GM23338 (cell line): ENCODE data around the gene MAN2A2. TPM values are rescaled to one million over a fixed set of nuclear protein-coding genes. Genes with fewer than 3 reads are reported as not detected.

ENCODE experiments used
- ATAC-seq: fragments of 200-7000 bp; cut with Tn5 transposase; 3 replicates; pipeline ENCODE4 v1.9.1; 2020
- DNase-seq: peaks from one replicate; pipeline ENCODE4 v3.0.0-alpha.2; 2015; ENCODE audit warnings: low spot score
- H2AFZ ChIP-seq: fragments of 200-600 bp; sonication (generic); 2 replicates; pipeline ENCODE4 v1.8.0; 2016; ENCODE audit warnings: antibody characterized with exemption, mild to moderate bottlenecking, moderate library complexity
- H3F3A ChIP-seq: fragments of 200-600 bp; sonication (generic); replicated peaks from 2 replicates; pipeline ENCODE4 v1.8.0; 2017; ENCODE audit warnings: antibody characterized with exemption, mixed run types, low read depth
- H3K27ac ChIP-seq: fragments of 200-600 bp; sonication (generic); 2 replicates; pipeline ENCODE4 v1.6.1; 2016; ENCODE audit warnings: low read depth
- H3K27me3 ChIP-seq: fragments of 200-600 bp; sonication (generic); 2 replicates; pipeline ENCODE4 v1.8.0; 2016; ENCODE audit warnings: mild to moderate bottlenecking, mixed run types, moderate library complexity; ENCODE audit not compliant: insufficient read depth
- H3K36me3 ChIP-seq: fragments of 200-600 bp; sonication (generic); 2 replicates; pipeline ENCODE4 v1.8.0; 2016; ENCODE audit warnings: mild to moderate bottlenecking; ENCODE audit not compliant: insufficient read depth
- H3K4me1 ChIP-seq: fragments of 200-600 bp; sonication (generic); 2 replicates; pipeline ENCODE4 v1.8.0; 2016; ENCODE audit warnings: mild to moderate bottlenecking, moderate library complexity; ENCODE audit not compliant: insufficient read depth
- H3K4me2 ChIP-seq: fragments of 200-600 bp; sonication (generic); 2 replicates; pipeline ENCODE4 v1.7.1; 2017; ENCODE audit warnings: mixed run types
- H3K4me3 ChIP-seq: fragments of 200-600 bp; sonication (generic); 2 replicates; pipeline ENCODE4 v1.6.1; 2016; ENCODE audit warnings: mixed run types
- H3K79me2 ChIP-seq: fragments of 200-600 bp; sonication (generic); replicated peaks from 2 replicates; pipeline ENCODE4 v1.8.0; 2017; ENCODE audit warnings: mild to moderate bottlenecking; ENCODE audit not compliant: insufficient read depth
- H3K9me2 ChIP-seq: fragments of 200-600 bp; sonication (generic); 2 replicates; pipeline ENCODE4 v1.8.0; 2017; ENCODE audit not compliant: insufficient read depth
- H4K20me1 ChIP-seq: fragments of 200-600 bp; sonication (generic); replicated peaks from 2 replicates; pipeline ENCODE4 v1.8.0; 2017; ENCODE audit warnings: mild to moderate bottlenecking; ENCODE audit not compliant: insufficient read depth
- H3K27ac Mint-ChIP-seq: 2 replicates; pipeline ENCODE4 v1.8.0; 2020; ENCODE audit warnings: inconsistent platforms, mild to moderate bottlenecking, moderate library complexity, mixed read lengths
- H3K27me3 Mint-ChIP-seq: 3 replicates; pipeline ENCODE4 v1.8.0; 2022; ENCODE audit warnings: low read depth, mild to moderate bottlenecking, moderate library complexity, mixed read lengths, inconsistent platforms; ENCODE audit not compliant: insufficient read depth, poor library complexity
- H3K36me3 Mint-ChIP-seq: 3 replicates; pipeline ENCODE4 v1.8.0; 2021; ENCODE audit warnings: low read depth, mild to moderate bottlenecking, inconsistent platforms, moderate library complexity, mixed read lengths
- H3K4me1 Mint-ChIP-seq: 3 replicates; pipeline ENCODE4 v1.8.0; 2020; ENCODE audit warnings: mild to moderate bottlenecking, inconsistent platforms, mixed read lengths
- H3K4me3 Mint-ChIP-seq: 3 replicates; pipeline ENCODE4 v1.8.0; 2021; ENCODE audit warnings: moderate library complexity, mild to moderate bottlenecking, inconsistent platforms, mixed read lengths
- H3K9me3 Mint-ChIP-seq: 3 replicates; pipeline ENCODE4 v1.8.0; 2020; ENCODE audit warnings: moderate library complexity, mild to moderate bottlenecking, inconsistent platforms, mixed read lengths
- CREB1 ChIP-seq: fragments of 250-450 bp; sonication (Bioruptor Pico); IDR thresholded peaks from 2 replicates; pipeline ENCODE4 v1.5.0; 2020; ENCODE audit warnings: low read depth, mild to moderate bottlenecking, moderate library complexity
- CTCF ChIP-seq, 2 experiments: fragments of 200-600 bp in 1 of 2; sonication (generic) in 1 of 2; conservative IDR thresholded peaks; 2 replicates each; pipeline versions ENCODE4 v1.5.1 to v1.6.1; 2016 to 2017; ENCODE audit warnings: antibody characterized with exemption in 2 of 2, low read depth in 2 of 2, mild to moderate bottlenecking in 2 of 2, moderate library complexity in 1 of 2
- EZH2 ChIP-seq: fragments of 200-600 bp; sonication (generic); IDR thresholded peaks from one replicate; pipeline ENCODE4 v1.8.0; 2017; ENCODE audit warnings: antibody characterized with exemption, mild to moderate bottlenecking, low read depth; ENCODE audit not compliant: unreplicated experiment
- EZH2phosphoT487 ChIP-seq: fragments of 200-600 bp; sonication (generic); IDR thresholded peaks from one replicate; pipeline ENCODE4 v1.8.1; 2018; ENCODE audit warnings: antibody characterized with exemption; ENCODE audit not compliant: unreplicated experiment
- POLR2AphosphoS5 ChIP-seq: IDR thresholded peaks from 2 replicates; pipeline ENCODE4 v1.6.1; 2016; ENCODE audit warnings: antibody characterized with exemption, low read depth
- STAT1 ChIP-seq: IDR thresholded peaks from one replicate; pipeline ENCODE4 v1.6.1; 2016; ENCODE audit warnings: antibody characterized with exemption; ENCODE audit not compliant: unreplicated experiment
- ZNF114 ChIP-seq: fragments of 250-450 bp; sonication (Bioruptor Pico); IDR thresholded peaks from 2 replicates; pipeline ENCODE4 v1.5.0; 2020; ENCODE audit warnings: mild to moderate bottlenecking, moderate library complexity
- ZNF331 ChIP-seq: fragments of 250-450 bp; sonication (Bioruptor Pico); IDR thresholded peaks from 2 replicates; pipeline ENCODE4 v1.5.0; 2020; ENCODE audit warnings: low read depth, mild to moderate bottlenecking, moderate library complexity
- polyA plus RNA-seq: library from polyadenylated mRNA; unstranded; fragments of >200 nt; fragmentation: Nextera tagmentation; extraction: Ambion mirVana; gene quantifications from 2 replicates; pipeline ENCODE4 v1.2.1, GENCODE V29; 2016
- total RNA-seq: library from RNA; depleted of rRNA; stranded (reverse); fragments of >200 nt; shearing (Covaris generic); gene quantifications from 2 replicates; pipeline ENCODE4 v1.2.3, GENCODE V29; 2014
- TF ChIP-seq, protein P1 (sequence below): IDR thresholded peaks from 2 replicates; pipeline ENCODE4 v1.6.1; 2016; ENCODE audit warnings: antibody characterized with exemption

The MAN2A2 gene
- total and polyA plus RNA-seq, 2 experiments from 2014 or later: 8.2 to 17.1 TPM

DNA sequence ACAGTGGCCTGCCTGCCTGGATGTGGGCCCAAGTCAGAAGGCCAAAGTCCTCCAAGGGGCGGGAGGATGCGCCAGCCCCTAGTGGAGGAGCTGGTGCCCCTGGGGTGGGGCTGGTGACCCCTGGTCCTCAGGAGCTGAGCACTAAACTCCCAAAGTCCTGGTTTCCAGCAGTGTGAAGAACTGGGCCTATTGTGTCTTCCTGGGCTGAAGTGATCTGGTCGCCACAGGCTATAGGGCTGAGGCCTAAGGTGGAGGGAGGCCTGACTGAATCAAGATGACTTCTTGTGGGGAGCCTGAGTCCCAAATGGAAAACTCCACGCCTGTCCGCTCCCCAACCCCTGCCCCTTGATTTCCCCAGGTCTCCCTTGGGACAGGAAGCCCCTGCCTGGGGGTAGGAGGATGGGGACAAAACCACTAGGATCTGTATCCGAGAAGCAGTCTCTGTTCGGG, 19.6 kb upstream of the MAN2A2 start (continued):
- TF ChIP-seq ZNF114 (CRISPR knock-in tag) (no peak), STAT1 (no peak), CREB1 (no peak), ZNF331 (CRISPR knock-in tag) (no peak), EZH2 (no peak), CTCF (conservative IDR thresholded peaks at IDR 0.05; ENCODE audit: low read depth in 2 of 2) (no peak), EZH2phosphoT487 (no peak)

- peak within 1 kb of the TSS; percentile 55; the same call in 1 of the 2 replicates for H3K27ac ChIP-seq
- DNase-seq (peak; percentile 79), ATAC-seq (peak; percentile 71)
- H2AFZ ChIP-seq: peak within 1 kb of the TSS; percentile 95
- H3K4me3 ChIP-seq: peak within 1 kb of the TSS; percentile 57
- H3K79me2 ChIP-seq: no peaks in the 10 kb centered on the region
- H3K36me3 ChIP-seq: no peaks in the 10 kb centered on the region
- no peaks in the 10 kb centered on the region for H3K9me2 ChIP-seq
- H3F3A ChIP-seq: 0 out of 2 replicates have a peak, but pooled peaks cover 5% of the 10 kb centered on the region
- TF ChIP-seq, protein P1, sequence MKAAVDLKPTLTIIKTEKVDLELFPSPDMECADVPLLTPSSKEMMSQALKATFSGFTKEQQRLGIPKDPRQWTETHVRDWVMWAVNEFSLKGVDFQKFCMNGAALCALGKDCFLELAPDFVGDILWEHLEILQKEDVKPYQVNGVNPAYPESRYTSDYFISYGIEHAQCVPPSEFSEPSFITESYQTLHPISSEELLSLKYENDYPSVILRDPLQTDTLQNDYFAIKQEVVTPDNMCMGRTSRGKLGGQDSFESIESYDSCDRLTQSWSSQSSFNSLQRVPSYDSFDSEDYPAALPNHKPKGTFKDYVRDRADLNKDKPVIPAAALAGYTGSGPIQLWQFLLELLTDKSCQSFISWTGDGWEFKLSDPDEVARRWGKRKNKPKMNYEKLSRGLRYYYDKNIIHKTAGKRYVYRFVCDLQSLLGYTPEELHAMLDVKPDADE: no peak
- TF ChIP-seq POLR2AphosphoS5: peak; percentile 45; the same call in 1 of the 2 replicates
- TF ChIP-seq STAT1: no peak
- H3K36me3 Mint-ChIP-seq: peaks cover 8% of the 10 kb centered on the region; the same call in 2 of the 3 replicates
- no peak within 1 kb of the TSS for H3K27ac Mint-ChIP-seq
- H3K4me3 Mint-ChIP-seq: peak within 1 kb of the TSS; percentile 50
- H3K4me1 ChIP-seq: peaks cover 13% of the 10 kb centered on the region
- no peaks in the 10 kb centered on the region for H3K27me3 ChIP-seq
- peaks cover 17% of the 10 kb centered on the region for H3K4me1 Mint-ChIP-seq
- H3K9me3 Mint-ChIP-seq: no peaks in the 10 kb centered on the region
- peak within 1 kb of the TSS; percentile 83 for H3K4me2 ChIP-seq
- peaks cover 10% of the 10 kb centered on the region for H3K27me3 Mint-ChIP-seq
- no peaks in the 10 kb centered on the region for H4K20me1 ChIP-seq
Measured at GRCh38 chr15:90883976-90884718, 19.0 kb upstream of the MAN2A2 start, which contains the start of gene FES. TSS of gene FES (plus strand) at chr15:90884504. CDS start at chr15:90885046, 542 bp downstream.
